Prostate gland (tissue), 2 donors: ENCODE data around the gene ZNF726.

Experiments
- POLR2AphosphoS5 ChIP-seq: sonication (generic); formaldehyde crosslinking; IDR thresholded peaks from one replicate; pipeline ENCODE4 v1.6.1; 2017; ENCODE audit warnings: antibody characterized with exemption
- TF ChIP-seq, protein P1 (sequence below), 4 experiments: fragments of 200-600 bp in 2 of 4; fragments of 450-650 bp in 2 of 4; sonication (generic) in 2 of 4; IDR thresholded peaks; 1 replicate in 3 of 4; 2 replicates in 1 of 4; pipeline ENCODE4 v1.5.1; 2016 to 2019; ENCODE audit warnings: antibody characterized with exemption in 4 of 4, mild to moderate bottlenecking in 2 of 4, moderate library complexity in 2 of 4

DNA sequence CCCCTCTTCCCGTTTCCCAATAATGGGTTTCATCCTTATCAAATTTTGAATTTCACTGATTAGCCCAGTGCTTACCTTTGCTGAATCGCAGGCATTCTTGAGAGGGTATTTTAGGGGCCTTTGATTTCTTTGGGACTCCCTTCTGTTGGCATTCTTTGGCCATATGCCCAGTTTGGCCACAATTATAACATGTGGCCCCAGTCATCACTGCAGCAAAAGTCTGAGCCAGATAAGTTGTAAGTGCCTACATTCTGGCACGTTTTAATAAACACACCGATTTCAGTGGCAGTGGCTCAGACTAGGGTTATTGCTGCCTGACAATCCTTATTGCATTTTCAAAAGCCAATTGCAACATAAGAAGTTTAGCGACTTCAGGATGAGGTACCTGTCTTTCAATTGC lies 41.4 kb downstream of the ZNF726 start:
- no peak for TF ChIP-seq POLR2AphosphoS5
- TF ChIP-seq, protein P1, sequence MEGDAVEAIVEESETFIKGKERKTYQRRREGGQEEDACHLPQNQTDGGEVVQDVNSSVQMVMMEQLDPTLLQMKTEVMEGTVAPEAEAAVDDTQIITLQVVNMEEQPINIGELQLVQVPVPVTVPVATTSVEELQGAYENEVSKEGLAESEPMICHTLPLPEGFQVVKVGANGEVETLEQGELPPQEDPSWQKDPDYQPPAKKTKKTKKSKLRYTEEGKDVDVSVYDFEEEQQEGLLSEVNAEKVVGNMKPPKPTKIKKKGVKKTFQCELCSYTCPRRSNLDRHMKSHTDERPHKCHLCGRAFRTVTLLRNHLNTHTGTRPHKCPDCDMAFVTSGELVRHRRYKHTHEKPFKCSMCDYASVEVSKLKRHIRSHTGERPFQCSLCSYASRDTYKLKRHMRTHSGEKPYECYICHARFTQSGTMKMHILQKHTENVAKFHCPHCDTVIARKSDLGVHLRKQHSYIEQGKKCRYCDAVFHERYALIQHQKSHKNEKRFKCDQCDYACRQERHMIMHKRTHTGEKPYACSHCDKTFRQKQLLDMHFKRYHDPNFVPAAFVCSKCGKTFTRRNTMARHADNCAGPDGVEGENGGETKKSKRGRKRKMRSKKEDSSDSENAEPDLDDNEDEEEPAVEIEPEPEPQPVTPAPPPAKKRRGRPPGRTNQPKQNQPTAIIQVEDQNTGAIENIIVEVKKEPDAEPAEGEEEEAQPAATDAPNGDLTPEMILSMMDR (IDR thresholded peaks at IDR 0.05) = no peak
